Measurements from ENCODE around the gene PATE2.

Gene PATE2

GRCh38 chr11:125750629-125751028 lies 28.0 kb downstream of the PATE2 start:
- Histone ChIP-seq H3K4me1 (ENCODE audit: low read length) (no peaks in the 10 kb centered on the region), H3K4me2 (ENCODE audit: low read depth, low read length) (no peak overlapping the region), H3K4me3 (ENCODE audit: low read length) (no peak overlapping the region), H3K9me2 (replicated peaks; ENCODE audit: insufficient read depth, low read length) (no peaks in the 10 kb centered on the region), H3K27ac (ENCODE audit: low read length) (no peak overlapping the region), H4K20me1 (ENCODE audit: insufficient read depth, low read length) (0 out of 2 replicates have a peak, but pooled peaks cover 3% of the 10 kb centered on the region), H3K9me3 (replicated peaks; ENCODE audit: insufficient read depth, low read length) (no peaks in the 10 kb centered on the region), H3K79me2 (ENCODE audit: low read length) (no peaks in the 10 kb centered on the region), H3F3A (ENCODE audit: insufficient read depth, low read length) (no peaks in the 10 kb centered on the region), H3K27me3 (replicated peaks; ENCODE audit: insufficient read depth, low read length) (no peaks in the 10 kb centered on the region), H2AFZ (ENCODE audit: low read length) (no peak overlapping the region), H3K36me3 (replicated peaks; ENCODE audit: insufficient read depth, low read length) (no peaks in the 10 kb centered on the region), H3K9ac (ENCODE audit: low read length) (no peak overlapping the region)
- TF ChIP-seq EZH2phosphoT487 (IDR thresholded peaks at IDR 0.05; ENCODE audit: low read length) (no peak), EZH2 (optimal IDR thresholded peaks at IDR 0.05; ENCODE audit: low read depth, low read length) (no peak)
- TF ChIP-seq, protein P1, sequence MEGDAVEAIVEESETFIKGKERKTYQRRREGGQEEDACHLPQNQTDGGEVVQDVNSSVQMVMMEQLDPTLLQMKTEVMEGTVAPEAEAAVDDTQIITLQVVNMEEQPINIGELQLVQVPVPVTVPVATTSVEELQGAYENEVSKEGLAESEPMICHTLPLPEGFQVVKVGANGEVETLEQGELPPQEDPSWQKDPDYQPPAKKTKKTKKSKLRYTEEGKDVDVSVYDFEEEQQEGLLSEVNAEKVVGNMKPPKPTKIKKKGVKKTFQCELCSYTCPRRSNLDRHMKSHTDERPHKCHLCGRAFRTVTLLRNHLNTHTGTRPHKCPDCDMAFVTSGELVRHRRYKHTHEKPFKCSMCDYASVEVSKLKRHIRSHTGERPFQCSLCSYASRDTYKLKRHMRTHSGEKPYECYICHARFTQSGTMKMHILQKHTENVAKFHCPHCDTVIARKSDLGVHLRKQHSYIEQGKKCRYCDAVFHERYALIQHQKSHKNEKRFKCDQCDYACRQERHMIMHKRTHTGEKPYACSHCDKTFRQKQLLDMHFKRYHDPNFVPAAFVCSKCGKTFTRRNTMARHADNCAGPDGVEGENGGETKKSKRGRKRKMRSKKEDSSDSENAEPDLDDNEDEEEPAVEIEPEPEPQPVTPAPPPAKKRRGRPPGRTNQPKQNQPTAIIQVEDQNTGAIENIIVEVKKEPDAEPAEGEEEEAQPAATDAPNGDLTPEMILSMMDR (IDR thresholded peaks at IDR 0.05; ENCODE audit: low read length) = no peak
- no peak for DNase-seq

DNA sequence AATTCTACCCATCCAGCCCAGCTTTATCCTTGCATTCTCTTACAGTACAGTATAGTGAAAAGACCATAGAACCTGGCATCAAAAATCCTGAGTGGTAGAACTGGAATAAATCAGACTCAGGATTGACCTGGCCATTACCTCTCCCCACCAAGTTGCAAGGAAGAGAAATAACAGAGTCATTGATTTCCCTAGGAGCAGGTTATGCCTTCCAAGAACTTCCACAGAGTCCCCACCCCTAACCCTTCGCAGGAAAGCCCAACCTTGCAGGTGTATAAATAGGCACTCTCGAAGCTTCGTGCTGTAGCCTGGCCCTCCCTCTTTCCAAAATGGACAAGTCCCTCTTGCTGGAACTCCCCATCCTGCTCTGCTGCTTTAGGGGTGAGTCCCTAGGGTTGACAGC lies 32.6 kb downstream of the PATE2 start, which contains the start of gene PATE1:
Gene PATE1, plus strand, starts transcription at position 301 of the 400 bp plus-strand sequence. Its CDS starts 26 bp downstream, at position 327.
- no peaks in the 10 kb centered on the region for H3K4me1 ChIP-seq (ENCODE audit: low read length)
- H3K4me3 ChIP-seq (ENCODE audit: low read length) = no peak within 1 kb of the TSS
- H4K20me1 ChIP-seq (ENCODE audit: insufficient read depth, low read length) = no peaks in the 10 kb centered on the region
- H2AFZ ChIP-seq (ENCODE audit: low read length) = no peak within 1 kb of the TSS
- no peak within 1 kb of the TSS for H3K27ac ChIP-seq (ENCODE audit: low read length)
- H3K9me2 ChIP-seq (replicated peaks; ENCODE audit: insufficient read depth, low read length) = no peaks in the 10 kb centered on the region
- no peaks in the 10 kb centered on the region for H3K79me2 ChIP-seq (ENCODE audit: low read length)
- H3K36me3 ChIP-seq (replicated peaks; ENCODE audit: insufficient read depth, low read length) = no peaks in the 10 kb centered on the region
- H3K4me2 ChIP-seq (ENCODE audit: low read depth, low read length) = no peak within 1 kb of the TSS
- no peaks in the 10 kb centered on the region for H3F3A ChIP-seq (ENCODE audit: insufficient read depth, low read length)
- no peak for DNase-seq
- no peaks in the 10 kb centered on the region for H3K27me3 ChIP-seq (replicated peaks; ENCODE audit: insufficient read depth, low read length)
- no peaks in the 10 kb centered on the region for H3K9me3 ChIP-seq (replicated peaks; ENCODE audit: insufficient read depth, low read length)
- no peak within 1 kb of the TSS for H3K9ac ChIP-seq (ENCODE audit: low read length)
- TF ChIP-seq EZH2phosphoT487 (IDR thresholded peaks at IDR 0.05; ENCODE audit: low read length) (no peak), EZH2 (optimal IDR thresholded peaks at IDR 0.05; ENCODE audit: low read depth, low read length) (no peak)
- TF ChIP-seq, protein P1 (IDR thresholded peaks at IDR 0.05; ENCODE audit: low read length) = no peak

- Histone ChIP-seq H3K4me1 (ENCODE audit: low read length) (no peaks in the 10 kb centered on the region), H3F3A (ENCODE audit: insufficient read depth, low read length) (no peaks in the 10 kb centered on the region), H4K20me1 (ENCODE audit: insufficient read depth, low read length) (no peaks in the 10 kb centered on the region), H3K9me3 (replicated peaks; ENCODE audit: insufficient read depth, low read length) (no peaks in the 10 kb centered on the region), H3K27ac (ENCODE audit: low read length) (no peak overlapping the region), H3K36me3 (replicated peaks; ENCODE audit: insufficient read depth, low read length) (no peaks in the 10 kb centered on the region), H3K27me3 (replicated peaks; ENCODE audit: insufficient read depth, low read length) (no peaks in the 10 kb centered on the region), H3K79me2 (ENCODE audit: low read length) (no peaks in the 10 kb centered on the region), H3K4me3 (ENCODE audit: low read length) (no peak overlapping the region), H3K9me2 (replicated peaks; ENCODE audit: insufficient read depth, low read length) (no peaks in the 10 kb centered on the region), H3K9ac (ENCODE audit: low read length) (no peak overlapping the region), H3K4me2 (ENCODE audit: low read depth, low read length) (no peak overlapping the region), H2AFZ (ENCODE audit: low read length) (no peak overlapping the region)
- TF ChIP-seq EZH2phosphoT487 (IDR thresholded peaks at IDR 0.05; ENCODE audit: low read length) (no peak), EZH2 (optimal IDR thresholded peaks at IDR 0.05; ENCODE audit: low read depth, low read length) (no peak)
- TF ChIP-seq, protein P1 (IDR thresholded peaks at IDR 0.05; ENCODE audit: low read length) = no peak
- no peak for DNase-seq
Measured at GRCh38 chr11:125743681-125744080, 34.9 kb downstream of the PATE2 start.

All from MM.1S (cell line).